IPS-20b (cell line): Measurements from ENCODE around the gene IFNLR1.

Source experiments
- H3K27ac ChIP-seq: one replicate; pipeline ENCODE4 v1.5.1; 2013; ENCODE audit warnings: low read length
- H3K27me3 ChIP-seq: 2 replicates; pipeline ENCODE4 v1.6.1; 2013; ENCODE audit warnings: mild to moderate bottlenecking, low read length, inconsistent platforms; ENCODE audit not compliant: insufficient read depth
- H3K36me3 ChIP-seq: 2 replicates; pipeline ENCODE4 v1.6.1; 2013; ENCODE audit warnings: low read depth, mild to moderate bottlenecking, inconsistent platforms, low read length, moderate library complexity; ENCODE audit not compliant: insufficient read depth
- H3K4me1 ChIP-seq: 2 replicates; pipeline ENCODE4 v1.6.1; 2013; ENCODE audit warnings: mild to moderate bottlenecking, control low read depth, inconsistent platforms, low read length, moderate library complexity; ENCODE audit not compliant: insufficient read depth
- H3K4me3 ChIP-seq: 2 replicates; pipeline ENCODE4 v1.5.1; 2013; ENCODE audit warnings: mild to moderate bottlenecking, low read length, inconsistent platforms
- H3K9ac ChIP-seq: 2 replicates; pipeline ENCODE4 v1.6.1; 2013; ENCODE audit warnings: low read depth, mild to moderate bottlenecking, inconsistent platforms, low read length, moderate library complexity
- H3K9me3 ChIP-seq: 2 replicates; pipeline ENCODE4 v1.6.1; 2013; ENCODE audit warnings: mild to moderate bottlenecking, low read depth, low read length, inconsistent platforms; ENCODE audit not compliant: insufficient read depth

The IFNLR1 gene

DNA sequence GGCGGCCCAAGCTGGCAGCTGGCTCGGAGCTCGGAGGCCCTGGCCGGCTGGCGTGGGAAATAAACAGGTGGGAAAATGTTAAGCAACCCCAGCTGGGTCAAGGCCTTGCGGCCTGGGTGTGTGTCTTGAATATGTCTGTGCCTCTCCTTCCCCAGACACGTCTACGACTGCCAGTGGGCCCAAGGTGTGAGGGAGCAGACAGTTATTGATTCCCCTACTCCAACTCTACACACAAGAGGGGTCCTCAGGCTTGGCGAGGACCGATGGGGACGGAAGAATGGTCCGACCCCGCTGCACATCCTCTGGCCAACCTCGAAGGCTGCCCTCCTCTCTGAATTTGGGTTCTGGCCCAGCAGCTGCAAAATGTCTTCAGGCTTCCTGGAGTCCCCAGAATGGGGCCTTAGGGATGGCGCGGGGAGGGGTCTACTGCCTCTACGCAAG, 46.3 kb downstream of the IFNLR1 start:
- no peak overlapping the region for H3K4me3 ChIP-seq
- no peaks in the 10 kb centered on the region for H3K36me3 ChIP-seq
- no peaks in the 10 kb centered on the region for H3K9me3 ChIP-seq
- H3K27me3 ChIP-seq, result no peaks in the 10 kb centered on the region
- no peak overlapping the region for H3K9ac ChIP-seq
- H3K4me1 ChIP-seq, result no peaks in the 10 kb centered on the region
- no peak overlapping the region for H3K27ac ChIP-seq

DNA sequence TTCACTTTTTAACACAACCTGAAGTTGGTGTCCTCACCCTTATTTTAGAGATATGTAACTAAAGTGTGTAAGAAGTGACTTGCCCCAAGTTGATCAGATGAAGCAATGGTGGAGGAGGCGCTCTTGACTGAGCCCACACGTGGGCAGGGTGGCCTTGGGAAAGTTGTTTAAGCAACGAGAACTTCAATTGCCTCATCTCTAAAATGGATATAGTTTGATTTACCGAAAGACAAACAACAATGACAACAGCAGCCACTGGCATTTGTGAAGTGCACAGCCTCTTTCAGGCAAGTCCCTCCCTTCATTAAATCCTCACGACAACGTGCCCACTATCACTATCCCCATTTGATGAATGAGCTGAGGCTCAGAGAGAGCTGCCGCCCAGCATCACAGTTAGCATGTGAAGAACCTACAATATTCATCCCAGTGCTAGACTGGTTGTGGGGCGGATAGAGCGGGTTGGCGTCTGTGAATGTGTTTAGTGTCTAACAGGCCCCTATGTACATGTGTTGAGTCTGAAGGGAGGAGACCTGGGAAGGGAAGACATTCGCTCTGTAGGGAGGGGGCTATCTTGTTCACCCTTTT, 47.2 kb downstream of the IFNLR1 start:
- Histone ChIP-seq H3K4me1 (no peaks in the 10 kb centered on the region), H3K27me3 (no peaks in the 10 kb centered on the region), H3K9ac (no peak overlapping the region), H3K27ac (no peak overlapping the region), H3K4me3 (no peak overlapping the region), H3K9me3 (no peaks in the 10 kb centered on the region), H3K36me3 (no peaks in the 10 kb centered on the region)

- Histone ChIP-seq H3K36me3 (no peaks in the 10 kb centered on the region), H3K27ac (no peak overlapping the region), H3K4me3 (no peak overlapping the region), H3K4me1 (no peaks in the 10 kb centered on the region), H3K9ac (no peak overlapping the region), H3K9me3 (no peaks in the 10 kb centered on the region), H3K27me3 (no peaks in the 10 kb centered on the region)
These were observed 47.9 kb downstream of the IFNLR1 start for GRCh38 chr1:24139222-24139489.

DNA sequence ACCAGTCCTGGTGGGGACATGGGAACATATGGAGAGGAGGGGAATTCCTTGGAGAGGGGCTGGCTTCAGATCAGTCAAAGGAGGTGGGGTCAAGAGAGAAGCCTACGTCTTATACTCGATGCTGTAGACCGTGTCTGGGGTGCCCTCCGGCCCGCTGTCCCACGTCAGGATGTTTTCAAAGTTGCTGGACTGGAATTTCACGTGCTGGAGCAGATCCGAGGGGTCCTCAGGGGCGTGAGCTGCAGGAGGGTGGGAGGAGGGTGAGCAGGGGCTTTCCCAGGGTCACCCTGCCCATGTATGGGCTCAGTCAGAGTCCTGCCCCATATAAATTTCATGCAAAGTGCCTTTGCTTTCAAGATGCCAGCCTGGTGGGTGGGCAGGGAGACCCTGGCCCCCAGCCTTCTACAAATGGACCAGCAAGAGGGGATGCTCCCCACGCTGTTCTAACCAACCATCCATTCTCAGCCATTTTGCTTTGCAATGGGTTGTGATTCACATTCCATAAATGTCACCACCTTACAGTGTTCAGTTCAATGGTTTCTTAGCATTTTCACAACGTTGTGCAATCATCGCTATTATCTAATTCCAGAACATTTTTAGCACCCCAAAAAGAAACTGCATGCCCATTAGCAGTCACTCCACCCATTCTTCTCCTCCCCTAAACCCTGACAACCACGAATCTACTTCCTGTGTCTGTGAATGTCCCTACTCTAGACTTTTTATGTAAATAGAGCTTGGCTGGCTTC, 48.4 kb downstream of the IFNLR1 start:
- no peak overlapping the region for H3K9ac ChIP-seq
- H3K27me3 ChIP-seq, result no peaks in the 10 kb centered on the region
- H3K4me1 ChIP-seq, result no peaks in the 10 kb centered on the region
- H3K9me3 ChIP-seq, result no peaks in the 10 kb centered on the region
- H3K4me3 ChIP-seq, result no peak overlapping the region
- no peaks in the 10 kb centered on the region for H3K36me3 ChIP-seq
- H3K27ac ChIP-seq, result no peak overlapping the region

DNA sequence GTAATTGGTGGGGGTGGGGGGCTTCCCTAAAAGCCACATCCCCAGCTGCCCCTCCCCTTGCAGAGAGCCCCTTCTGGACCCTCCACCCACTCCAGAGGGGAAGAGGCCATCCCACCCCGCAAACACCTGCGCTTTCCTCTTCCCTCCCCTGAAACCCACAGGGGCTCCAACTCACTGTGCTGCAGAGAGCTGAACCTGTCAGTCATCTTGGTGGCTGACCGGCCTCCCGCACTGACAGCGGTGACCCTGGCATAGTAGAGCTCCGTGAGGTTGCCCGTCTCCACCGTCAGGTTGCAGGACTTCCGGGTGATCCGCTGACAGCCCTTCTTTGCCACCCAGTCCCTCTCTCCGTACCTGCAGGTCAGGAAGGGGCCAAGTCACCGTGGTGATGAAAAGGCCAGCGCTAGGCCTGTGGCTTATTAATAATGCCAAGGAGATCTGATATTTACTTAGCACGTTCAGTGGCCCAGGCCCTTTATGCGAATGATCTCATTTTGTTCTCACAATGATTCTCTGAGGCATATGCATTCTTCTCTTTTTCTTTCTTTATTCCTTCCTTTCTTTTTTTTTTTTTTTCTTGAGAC, 50.0 kb downstream of the IFNLR1 start:
- Histone ChIP-seq H3K9ac (no peak overlapping the region), H3K4me3 (no peak overlapping the region), H3K27ac (no peak overlapping the region), H3K9me3 (no peaks in the 10 kb centered on the region), H3K4me1 (no peaks in the 10 kb centered on the region), H3K36me3 (no peaks in the 10 kb centered on the region), H3K27me3 (no peaks in the 10 kb centered on the region)

DNA sequence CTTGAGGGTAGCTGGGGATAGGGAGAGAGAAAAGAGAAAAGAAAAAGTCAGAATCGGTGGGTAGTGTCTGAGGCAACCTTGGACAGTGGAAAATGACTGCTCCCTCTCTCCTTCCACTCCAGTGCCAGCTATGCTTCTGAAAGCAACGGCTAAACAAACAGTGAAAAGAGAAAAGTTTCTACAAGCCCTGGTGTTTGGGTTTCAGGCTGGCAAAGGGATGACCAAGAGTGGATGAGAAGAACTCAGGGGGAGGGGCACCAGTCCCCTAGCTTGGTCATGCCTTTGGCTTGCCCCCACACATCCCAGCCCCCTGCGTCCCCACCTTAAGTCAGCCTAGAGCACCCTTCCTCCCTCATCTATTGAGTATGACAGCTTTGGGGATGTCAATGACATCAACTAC, 52.7 kb downstream of the IFNLR1 start:
- Histone ChIP-seq H3K27me3 (no peaks in the 10 kb centered on the region), H3K9ac (no peak overlapping the region), H3K9me3 (no peaks in the 10 kb centered on the region; the same call in 1 of the 2 replicates)

DNA sequence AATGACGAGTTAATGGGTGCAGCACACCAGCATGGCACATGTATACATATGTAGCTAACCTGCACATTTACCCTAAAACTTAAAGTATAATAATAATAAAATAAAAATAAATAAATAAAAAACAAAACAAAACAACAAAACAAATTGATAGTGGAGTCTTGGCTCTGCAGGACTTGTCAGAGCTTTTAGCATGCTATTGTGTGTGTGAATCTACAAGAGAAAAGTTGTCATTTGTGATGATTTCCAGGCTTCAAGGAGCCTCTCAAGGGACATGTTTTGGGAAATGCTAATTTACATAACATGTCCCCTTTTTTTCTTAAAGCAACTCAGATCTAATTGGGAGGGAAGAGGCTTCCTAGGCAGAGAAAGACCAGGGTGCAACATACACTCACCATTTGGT, 53.3 kb downstream of the IFNLR1 start:
- Histone ChIP-seq H3K27me3 (no peaks in the 10 kb centered on the region), H3K4me3 (no peak overlapping the region), H3K27ac (no peak overlapping the region), H3K36me3 (no peaks in the 10 kb centered on the region), H3K9ac (no peak overlapping the region), H3K4me1 (peaks cover 3% of the 10 kb centered on the region; the same call in 1 of the 2 replicates), H3K9me3 (no peaks in the 10 kb centered on the region; the same call in 1 of the 2 replicates)

More for the DNA sequence above, 52.7 kb downstream of the IFNLR1 start:
- Histone ChIP-seq H3K27ac (no peak overlapping the region), H3K36me3 (no peaks in the 10 kb centered on the region), H3K4me3 (no peak overlapping the region), H3K4me1 (no peaks in the 10 kb centered on the region)

GRCh38 chr1:24130385-24130784, 56.7 kb downstream of the IFNLR1 start:
- H3K4me3 ChIP-seq, result no peak overlapping the region
- no peaks in the 10 kb centered on the region; the same call in 1 of the 2 replicates for H3K9me3 ChIP-seq
- H3K27ac ChIP-seq, result no peak overlapping the region
- no peaks in the 10 kb centered on the region for H3K27me3 ChIP-seq
- no peaks in the 10 kb centered on the region for H3K36me3 ChIP-seq
- H3K4me1 ChIP-seq, result peaks cover 4% of the 10 kb centered on the region; the same call in 1 of the 2 replicates
- no peak overlapping the region for H3K9ac ChIP-seq

DNA sequence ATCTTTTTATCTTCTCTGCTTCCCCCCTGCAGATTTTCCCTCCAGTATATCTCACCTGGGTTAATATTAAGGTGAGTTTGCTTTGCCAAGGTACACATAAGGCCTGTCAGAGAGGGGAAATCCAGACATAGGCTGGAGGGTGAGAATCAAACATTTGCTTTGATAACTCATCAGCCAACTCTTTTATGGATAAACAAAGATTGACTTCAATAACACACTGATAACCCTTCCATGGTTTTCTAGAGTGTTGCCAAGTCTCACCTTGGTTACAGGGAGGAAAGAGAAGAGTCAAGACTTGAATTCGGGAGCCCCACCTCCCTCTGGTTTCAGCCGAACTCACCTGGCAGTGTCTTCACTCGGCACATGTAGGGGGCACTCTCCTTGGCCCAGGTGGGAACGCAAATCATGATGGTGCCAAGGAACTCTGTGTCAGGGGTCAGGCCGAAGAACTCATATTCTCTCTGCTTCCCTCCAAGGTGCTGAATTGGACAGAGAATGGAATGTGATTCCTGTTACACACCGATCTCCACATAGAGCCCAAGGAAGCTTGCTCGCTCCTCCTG, 59.2 kb downstream of the IFNLR1 start:
- Histone ChIP-seq H3K27ac (no peak overlapping the region), H3K4me3 (no peak overlapping the region), H3K36me3 (no peaks in the 10 kb centered on the region), H3K9ac (no peak overlapping the region), H3K9me3 (no peaks in the 10 kb centered on the region; the same call in 1 of the 2 replicates), H3K27me3 (no peaks in the 10 kb centered on the region), H3K4me1 (peaks cover 4% of the 10 kb centered on the region; the same call in 1 of the 2 replicates)

DNA sequence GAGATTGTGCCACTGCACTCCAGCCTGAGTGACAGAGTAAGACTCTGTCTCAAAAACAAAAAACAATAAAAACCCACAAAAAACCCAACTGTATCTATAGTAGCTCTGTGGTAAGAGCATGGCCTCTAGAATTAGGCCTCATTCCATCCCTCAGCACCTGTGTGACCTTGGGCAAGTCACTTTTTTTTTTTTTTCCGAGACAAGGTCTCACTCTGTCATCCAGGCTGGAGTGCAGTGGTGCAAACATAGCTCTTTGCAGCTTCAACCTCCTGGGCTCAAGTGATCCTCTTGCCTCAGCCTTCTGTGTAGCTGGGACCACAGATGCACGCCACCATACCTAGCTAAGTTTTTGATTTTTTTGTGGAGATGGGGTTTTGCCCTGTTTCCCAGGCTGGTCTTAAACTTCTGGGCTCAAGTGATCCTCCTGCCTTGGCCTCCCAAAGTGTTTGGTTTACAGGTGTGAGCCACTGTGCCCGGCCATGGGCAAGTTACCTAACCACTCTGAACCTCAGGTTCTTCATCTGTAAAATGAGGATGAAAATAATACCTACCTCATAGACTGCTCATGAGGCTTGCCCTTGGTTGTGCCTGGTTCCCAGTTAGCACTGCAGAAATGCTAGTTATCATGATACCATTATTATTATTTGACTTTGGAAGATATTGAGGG, 59.8 kb downstream of the IFNLR1 start:
- Histone ChIP-seq H3K4me1 (peaks cover 4% of the 10 kb centered on the region; the same call in 1 of the 2 replicates), H3K4me3 (no peak overlapping the region), H3K27me3 (no peaks in the 10 kb centered on the region), H3K9ac (no peak overlapping the region), H3K36me3 (no peaks in the 10 kb centered on the region), H3K27ac (no peak overlapping the region), H3K9me3 (no peaks in the 10 kb centered on the region; the same call in 1 of the 2 replicates)

- no peaks in the 10 kb centered on the region for H3K27me3 ChIP-seq
- H3K4me3 ChIP-seq, result no peak overlapping the region
- H3K9me3 ChIP-seq, result no peaks in the 10 kb centered on the region; the same call in 1 of the 2 replicates
- peaks cover 4% of the 10 kb centered on the region; the same call in 1 of the 2 replicates for H3K4me1 ChIP-seq
- no peak overlapping the region for H3K27ac ChIP-seq
- no peak overlapping the region for H3K9ac ChIP-seq
- no peaks in the 10 kb centered on the region for H3K36me3 ChIP-seq
These were observed 60.4 kb downstream of the IFNLR1 start for GRCh38 chr1:24126672-24127023.
